Stomach (tissue), 4 donors: ENCODE measurements around the gene GET4.

ENCODE experiments used
- CTCF ChIP-seq, 7 experiments: fragments of 450-650 bp in 4 of 7; fragments of 200-600 bp in 3 of 7; sonication (generic) in 3 of 7; IDR thresholded peaks; one replicate each; pipeline ENCODE4 v1.5.1; 2016 to 2019; ENCODE audit warnings: antibody characterized with exemption in 7 of 7, control low read depth in 2 of 7, mild to moderate bottlenecking in 1 of 7
- POLR2A ChIP-seq, 4 donors: fragments of 450-650 bp; IDR thresholded peaks; one replicate each; pipeline ENCODE4 v1.6.1; 2016; ENCODE audit warnings: antibody characterized with exemption in 4 of 4, control low read depth in 2 of 4, mild to moderate bottlenecking in 1 of 4, moderate library complexity in 1 of 4
- POLR2AphosphoS5 ChIP-seq, 3 donors: sonication (generic); formaldehyde crosslinking; IDR thresholded peaks; one replicate each; pipeline ENCODE4 v1.6.1; 2016; ENCODE audit warnings: antibody characterized with exemption in 3 of 3

GRCh38 chr7:874031-874749 lies 2.2 kb upstream of the GET4 start:
- TF ChIP-seq CTCF (IDR thresholded peaks at IDR 0.05) (no peak), POLR2AphosphoS5 (IDR thresholded peaks at IDR 0.05) (no peak), POLR2A (IDR thresholded peaks at IDR 0.05) (no peak)
